Measurements from ENCODE around the gene LGALS3.
"Not testable (repeated sequence)": the region's sequence is repeated elsewhere in the genome, so short reads cannot be mapped to it uniquely, and the experiment has no call there.

LGALS3 gene

GRCh38 chr14:55129086-55129427 is at the start of gene LGALS3:
LGALS3 (plus strand) TSS chr14:55129252; CDS start chr14:55137374, 8,122 bp downstream.
- no peak for DNase-seq

GRCh38 chr14:55079961-55080360 is 49.1 kb upstream of the LGALS3 start:
- not testable (repeated sequence) for DNase-seq

- DNase-seq, result no peak
Observed at GRCh38 chr14:55084401-55085059, 44.5 kb upstream of the LGALS3 start.

- DNase-seq, result no peak
Observed at GRCh38 chr14:55085060-55085660, 43.9 kb upstream of the LGALS3 start.

GRCh38 chr14:55086938-55087337 is 42.1 kb upstream of the LGALS3 start:
- DNase-seq, result no peak

- DNase-seq, result no peak
Observed at GRCh38 chr14:55088356-55088755, 40.7 kb upstream of the LGALS3 start.

GRCh38 chr14:55092341-55092740 is 36.7 kb upstream of the LGALS3 start:
- DNase-seq, result no peak

GRCh38 chr14:55094292-55095157 is 34.5 kb upstream of the LGALS3 start:
- DNase-seq, result no peak

- DNase-seq, result no peak
Observed at GRCh38 chr14:55097881-55098560, 31.0 kb upstream of the LGALS3 start.

GRCh38 chr14:55098561-55098898 is 30.5 kb upstream of the LGALS3 start:
- no peak for DNase-seq

- no peak for DNase-seq
Observed at GRCh38 chr14:55099756-55100155, 29.3 kb upstream of the LGALS3 start.

- DNase-seq, result no peak
Observed at GRCh38 chr14:55101698-55102097, 27.4 kb upstream of the LGALS3 start.

GRCh38 chr14:55102141-55102621 is 26.9 kb upstream of the LGALS3 start:
- peak; percentile 94 for DNase-seq

GRCh38 chr14:55103005-55103640 is 25.9 kb upstream of the LGALS3 start:
- DNase-seq, result peak; percentile 53

GRCh38 chr14:55103971-55104954 is 24.8 kb upstream of the LGALS3 start:
- peak; percentile 74 for DNase-seq

GRCh38 chr14:55105991-55106390 is 23.1 kb upstream of the LGALS3 start:
- no peak for DNase-seq

GRCh38 chr14:55107766-55108554 is 21.1 kb upstream of the LGALS3 start:
- peak; percentile 74 for DNase-seq

- DNase-seq, result no peak
Observed at GRCh38 chr14:55109836-55110235, 19.2 kb upstream of the LGALS3 start.

GRCh38 chr14:55111122-55111708 is 17.8 kb upstream of the LGALS3 start:
- DNase-seq, result no peak

GRCh38 chr14:55114720-55115119 is 14.3 kb upstream of the LGALS3 start:
- no peak for DNase-seq

Measured in GF-D8 (cell line).